ENCODE data around the gene TINCR.

- TF ChIP-seq EP300 (IDR thresholded peaks at IDR 0.05; ENCODE audit: borderline replicate concordance in 1 of 2, low read depth in 1 of 2, low read length in 1 of 2): no peak
- no peak for TF ChIP-seq CHD2 (IDR thresholded peaks at IDR 0.05; ENCODE audit: low read length, partially characterized antibody)
- no peak for TF ChIP-seq CTCF (IDR thresholded peaks at IDR 0.05)
- TF ChIP-seq EZH2phosphoT487 (IDR thresholded peaks at IDR 0.05; ENCODE audit: borderline replicate concordance, low read depth): no peak
- TF ChIP-seq IRF3 (IDR thresholded peaks at IDR 0.05; ENCODE audit: low read depth, low read length): no peak
- TF ChIP-seq RCOR1 (IDR thresholded peaks at IDR 0.05; ENCODE audit: low read length): no peak
- TF ChIP-seq SMC3 (IDR thresholded peaks at IDR 0.05; ENCODE audit: low read depth, low read length): no peak
- no peak for TF ChIP-seq GATA2 (CRISPR knock-in tag; IDR thresholded peaks at IDR 0.05)
- no peak for TF ChIP-seq USF2 (IDR thresholded peaks at IDR 0.05; ENCODE audit: borderline replicate concordance, low read depth, low read length)
- TF ChIP-seq TAF1 (IDR thresholded peaks at IDR 0.05; ENCODE audit: borderline replicate concordance, low read depth, low read length): no peak
- TF ChIP-seq PBX3 (IDR thresholded peaks at IDR 0.05): no peak
- TF ChIP-seq POLR2AphosphoS5 (IDR thresholded peaks at IDR 0.05; ENCODE audit: low read depth, low read length): no peak
Measured at GRCh38 chr19:5575590-5575989, 7.8 kb upstream of the TINCR start.
